IMR-90 (cell line): ENCODE data around the gene DSCAM. TPM values are rescaled to one million over a fixed set of nuclear protein-coding genes. Genes with fewer than 3 reads are reported as not detected.

ENCODE experiments used
- ATAC-seq: fragments of 200-7000 bp; cut with Tn5 transposase; 2 replicates; pipeline ENCODE4 v1.9.1; 2020; ENCODE audit warnings: low read depth, mild to moderate bottlenecking, moderate library complexity
- BruUV-seq: library from RNA; stranded (reverse); fragments of 400-500 nt; replicated peaks from 2 replicates; lab custom pipeline; 2021; lab: Mats Ljungman, UMichigan
- CTCF ChIA-PET: fragments of 300-600 bp; formaldehyde crosslinking; extraction: SDS; loops from one replicate; lab custom pipeline; 2021; ENCODE audit warnings: antibody characterized with exemption; lab: Yijun Ruan, JAX
- POLR2A ChIA-PET: fragments of 300-600 bp; sonication (Branson Sonifier 250); formaldehyde crosslinking; loops from one replicate; lab custom pipeline; 2022; ENCODE audit warnings: antibody characterized with exemption; ENCODE audit not compliant: unreplicated experiment; lab: Charles Lee
- DNase-seq: peaks from one replicate; pipeline ENCODE4 v3.0.0; 2013
- H2AFZ ChIP-seq: replicated peaks from 2 replicates; pipeline ENCODE3; 2013; ENCODE audit warnings: low read length, mild to moderate bottlenecking; ENCODE audit not compliant: poor library complexity
- H2AK5ac ChIP-seq: 2 replicates; pipeline ENCODE4 v1.6.1; 2013; ENCODE audit warnings: low read depth, low read length, inconsistent platforms
- H2AK9ac ChIP-seq: replicated peaks from 2 replicates; pipeline ENCODE3; 2013; ENCODE audit warnings: mild to moderate bottlenecking, low read depth, low read length, moderate library complexity; ENCODE audit not compliant: poor library complexity
- H2BK120ac ChIP-seq: 2 replicates; pipeline ENCODE4 v1.6.1; 2013; ENCODE audit warnings: low read depth, low read length, inconsistent platforms
- H2BK15ac ChIP-seq: 3 replicates; pipeline ENCODE4 v1.6.1; 2013; ENCODE audit warnings: low read depth, low read length, inconsistent platforms
- H2BK20ac ChIP-seq: 2 replicates; pipeline ENCODE4 v1.6.1; 2013; ENCODE audit warnings: low read depth, mild to moderate bottlenecking, inconsistent platforms, low read length, moderate library complexity
- H2BK5ac ChIP-seq: 2 replicates; pipeline ENCODE4 v1.6.1; 2013; ENCODE audit warnings: mild to moderate bottlenecking, low read depth, low read length, inconsistent platforms; ENCODE audit not compliant: poor library complexity, severe bottlenecking
- H3K14ac ChIP-seq: replicated peaks from 2 replicates; pipeline ENCODE4 v1.6.1; 2013; ENCODE audit warnings: low read depth, low read length, inconsistent platforms
- H3K18ac ChIP-seq: 2 replicates; pipeline ENCODE4 v1.6.1; 2013; ENCODE audit warnings: low read depth, low read length, control low read depth
- H3K23ac ChIP-seq: 2 replicates; pipeline ENCODE4 v1.6.1; 2013; ENCODE audit warnings: low read depth, low read length, inconsistent platforms
- H3K27ac ChIP-seq: 2 replicates; pipeline ENCODE4 v1.5.1; 2013; ENCODE audit warnings: mild to moderate bottlenecking, control low read depth, low read length; ENCODE audit not compliant: insufficient read depth
- H3K27me3 ChIP-seq: 2 replicates; pipeline ENCODE4 v1.6.1; 2013; ENCODE audit warnings: low read length; ENCODE audit not compliant: control insufficient read depth, insufficient read depth
- H3K36me3 ChIP-seq: 2 replicates; pipeline ENCODE4 v1.6.1; 2013; ENCODE audit warnings: low read length, mixed read lengths; ENCODE audit not compliant: control insufficient read depth, insufficient read depth
- H3K4ac ChIP-seq: 2 replicates; pipeline ENCODE4 v1.6.1; 2013; ENCODE audit warnings: low read depth, low read length, inconsistent platforms
- H3K4me1 ChIP-seq: 2 replicates; pipeline ENCODE4 v1.6.1; 2013; ENCODE audit warnings: low read length, mixed read lengths; ENCODE audit not compliant: control insufficient read depth, insufficient read depth
- H3K4me2 ChIP-seq: 2 replicates; pipeline ENCODE4 v1.6.1; 2013; ENCODE audit warnings: low read depth, mild to moderate bottlenecking, control low read depth, low read length, moderate library complexity
- H3K4me3 ChIP-seq: 2 replicates; pipeline ENCODE4 v1.5.1; 2013; ENCODE audit warnings: low read depth, mild to moderate bottlenecking, control low read depth, low read length, moderate library complexity; ENCODE audit not compliant: insufficient read depth
- H3K56ac ChIP-seq: 2 replicates; pipeline ENCODE4 v1.6.1; 2013; ENCODE audit warnings: low read length, inconsistent platforms; ENCODE audit not compliant: insufficient read depth; ENCODE audit errors: extremely low read depth
- H3K79me1 ChIP-seq, 2 experiments: 2 replicates each; pipeline ENCODE4 v1.6.1; 2013; ENCODE audit warnings: low read length in 2 of 2, inconsistent platforms in 1 of 2, low read depth in 1 of 2
- H3K9ac ChIP-seq: 2 replicates; pipeline ENCODE4 v1.6.1; 2013; ENCODE audit warnings: low read depth, low read length, control low read depth
- H3K9me1 ChIP-seq: 2 replicates; pipeline ENCODE4 v1.6.1; 2013; ENCODE audit warnings: low read length, inconsistent platforms; ENCODE audit not compliant: insufficient read depth
- H3K9me3 ChIP-seq: 2 replicates; pipeline ENCODE4 v1.6.1; 2013; ENCODE audit warnings: low read length; ENCODE audit not compliant: control insufficient read depth, insufficient read depth
- H4K20me1 ChIP-seq: 2 replicates; pipeline ENCODE4 v1.6.1; 2013; ENCODE audit warnings: low read length, inconsistent platforms; ENCODE audit not compliant: insufficient read depth
- H4K5ac ChIP-seq: 2 replicates; pipeline ENCODE4 v1.6.1; 2013; ENCODE audit warnings: mild to moderate bottlenecking, low read depth, low read length, control low read depth
- H4K8ac ChIP-seq, 2 experiments: 2 replicates each; pipeline ENCODE4 v1.6.1; 2013; ENCODE audit warnings: low read depth in 2 of 2, low read length in 2 of 2, control low read depth in 1 of 2, inconsistent platforms in 1 of 2
- H4K91ac ChIP-seq: 2 replicates; pipeline ENCODE4 v1.6.1; 2013; ENCODE audit warnings: low read depth, low read length, inconsistent platforms; ENCODE audit not compliant: insufficient read depth
- BHLHE40 ChIP-seq: fragments of 150-350 bp; IDR thresholded peaks from 2 replicates; pipeline ENCODE4 v1.6.1; 2016; ENCODE audit warnings: mild to moderate bottlenecking, low read depth, low read length
- CEBPB ChIP-seq: IDR thresholded peaks from 2 replicates; pipeline ENCODE4 v1.6.1; 2012; ENCODE audit warnings: low read depth, low read length, improper control_type of control experiment
- CHD1 ChIP-seq: IDR thresholded peaks from 2 replicates; pipeline ENCODE4 v1.6.1; 2012; ENCODE audit warnings: low read depth, low read length, improper control_type of control experiment
- CTCF ChIP-seq: conservative IDR thresholded peaks from 2 replicates; pipeline ENCODE4 v1.5.1; 2012; ENCODE audit warnings: mild to moderate bottlenecking, low read depth, low read length, improper control_type of control experiment
- ELK1 ChIP-seq: fragments of 150-350 bp; IDR thresholded peaks from 2 replicates; pipeline ENCODE4 v1.6.1; 2016; ENCODE audit warnings: low read depth, mild to moderate bottlenecking, low read length, moderate library complexity, borderline replicate concordance
- FOS ChIP-seq: fragments of 150-350 bp; IDR thresholded peaks from 2 replicates; pipeline ENCODE4 v1.6.1; 2016; ENCODE audit warnings: low read depth, low read length
- MAFK ChIP-seq: IDR thresholded peaks from 2 replicates; pipeline ENCODE4 v1.6.1; 2012; ENCODE audit warnings: low read depth, low read length, improper control_type of control experiment
- MAZ ChIP-seq: IDR thresholded peaks from 2 replicates; pipeline ENCODE4 v1.6.1; 2012; ENCODE audit warnings: low read depth, mild to moderate bottlenecking, low read length, improper control_type of control experiment, moderate library complexity, borderline replicate concordance
- MXI1 ChIP-seq: IDR thresholded peaks from 2 replicates; pipeline ENCODE4 v1.6.1; 2012; ENCODE audit warnings: low read depth, mild to moderate bottlenecking, low read length, moderate library complexity, borderline replicate concordance
- NFE2L2 ChIP-seq: fragments of 150-350 bp; IDR thresholded peaks from 2 replicates; pipeline ENCODE4 v1.6.1; 2016; ENCODE audit warnings: low read depth, mild to moderate bottlenecking, low read length
- POLR2A ChIP-seq: IDR thresholded peaks from 2 replicates; pipeline ENCODE4 v1.6.1; 2012; ENCODE audit warnings: mild to moderate bottlenecking, low read depth, low read length
- RAD21 ChIP-seq: IDR thresholded peaks from 2 replicates; pipeline ENCODE4 v1.6.1; 2012; ENCODE audit warnings: low read length, improper control_type of control experiment
- RCOR1 ChIP-seq: IDR thresholded peaks from 2 replicates; pipeline ENCODE4 v1.6.1; 2012; ENCODE audit warnings: mild to moderate bottlenecking, low read length, improper control_type of control experiment; ENCODE audit not compliant: insufficient replicate concordance
- RFX5 ChIP-seq: IDR thresholded peaks from 2 replicates; pipeline ENCODE4 v1.8.0; 2012; ENCODE audit warnings: low read depth, mild to moderate bottlenecking, low read length, moderate library complexity
- SMC3 ChIP-seq: fragments of 150-350 bp; IDR thresholded peaks from 2 replicates; pipeline ENCODE4 v1.6.1; 2016; ENCODE audit warnings: low read depth, mild to moderate bottlenecking, antibody characterized with exemption, low read length, moderate library complexity
- WGBS, 2 experiments: methylation state at CpG; one replicate each; pipeline versions ENCODE4 v1.1.5 to v1.1.7; 2013; ENCODE audit warnings: missing lambda C conversion rate in 2 of 2; ENCODE audit not compliant: insufficient read length in 1 of 2; ENCODE audit errors: extremely low coverage in 2 of 2; 5-methylcytosine and 5-hydroxymethylcytosine counted together
- dilution Hi-C: fragments of 300-500 bp; cut with HindIII; formaldehyde crosslinking; loops from one replicate; pipeline ENCODE4 v1.14.3; 2018; ENCODE audit warnings: low sequenced_read_pairs; ENCODE audit not compliant: unreplicated experiment
- in situ Hi-C: fragments of 300-500 bp; cut with MboI; formaldehyde crosslinking; loops from 3 replicates; pipeline ENCODE4 v1.14.3; 2019; ENCODE audit warnings: low sequenced_read_pairs, inconsistent platforms, mixed read lengths
- intact Hi-C: fragments of 100-400 bp; cut with micrococcal nuclease; formaldehyde crosslinking; loops from 2 replicates; pipeline ENCODE4 v1.10.0; 2022
- polyA plus RNA-seq, 3 experiments: library from polyadenylated mRNA; depleted of rRNA; stranded (reverse); fragments of >200 nt; gene quantifications; 2 replicates each; pipeline ENCODE4 v1.2.3, GENCODE V29; 2012; ENCODE audit warnings: low replicate concordance in 1 of 3
- total RNA-seq: library from RNA; depleted of rRNA; stranded (reverse); fragments of >200 nt; gene quantifications from 2 replicates; pipeline ENCODE4 v1.2.3, GENCODE V29; 2012
- TF ChIP-seq, protein P1 (sequence below): fragments of 150-350 bp; IDR thresholded peaks from 2 replicates; pipeline ENCODE4 v1.6.1; 2017; ENCODE audit warnings: mild to moderate bottlenecking, antibody characterized with exemption, low read length, low read depth

DSCAM gene
- total and polyA plus RNA-seq, 2 of the 4 experiments (the other 2 are of a cell fraction), result under 0.01 to 0.02 TPM

DNA sequence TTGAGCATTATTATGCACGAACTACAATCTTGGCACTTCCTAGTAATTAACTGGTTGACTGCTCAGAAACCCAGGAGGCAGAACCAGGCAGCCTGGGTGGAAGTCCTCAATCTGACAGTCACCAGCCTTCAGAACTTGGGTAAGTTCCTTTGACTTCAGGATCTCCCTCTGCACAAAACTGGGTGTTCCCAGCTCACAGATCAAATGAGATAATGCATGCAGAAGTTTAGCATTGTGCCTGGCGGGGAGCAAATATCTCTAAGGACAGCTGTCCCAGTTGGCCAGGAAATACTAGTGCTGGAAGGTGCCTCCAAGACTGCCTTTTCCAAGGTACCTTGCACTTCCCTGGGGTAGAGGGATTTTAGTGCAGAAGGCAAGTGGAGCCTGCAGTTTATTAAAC lies 684.9 kb downstream of the DSCAM start:
- intact Hi-C loops (no loop called here), in situ Hi-C loops (no loop called here), dilution Hi-C loops (no loop called here)
- no peak overlapping the region for H3K56ac ChIP-seq
- no peak overlapping the region for H4K5ac ChIP-seq
- ATAC-seq (no peak), DNase-seq (no peak)
- TF ChIP-seq SMC3 (no peak), FOS (no peak), CHD1 (no peak), MAZ (no peak), MAFK (no peak), MXI1 (no peak), CEBPB (no peak), CTCF (no peak), POLR2A (no peak), BHLHE40 (no peak), RCOR1 (no peak), RAD21 (no peak), NFE2L2 (no peak), RFX5 (no peak), ELK1 (no peak)
- TF ChIP-seq, protein P1, sequence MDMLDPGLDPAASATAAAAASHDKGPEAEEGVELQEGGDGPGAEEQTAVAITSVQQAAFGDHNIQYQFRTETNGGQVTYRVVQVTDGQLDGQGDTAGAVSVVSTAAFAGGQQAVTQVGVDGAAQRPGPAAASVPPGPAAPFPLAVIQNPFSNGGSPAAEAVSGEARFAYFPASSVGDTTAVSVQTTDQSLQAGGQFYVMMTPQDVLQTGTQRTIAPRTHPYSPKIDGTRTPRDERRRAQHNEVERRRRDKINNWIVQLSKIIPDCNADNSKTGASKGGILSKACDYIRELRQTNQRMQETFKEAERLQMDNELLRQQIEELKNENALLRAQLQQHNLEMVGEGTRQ, result no peak
- H3K4me3 ChIP-seq, result no peak overlapping the region
- no TSS peak for BruUV-seq
- no CpG with 5 or more reads among the region's 2 CpGs for WGBS, 2 experiments
- no peak overlapping the region for H2BK20ac ChIP-seq
- no peaks in the 10 kb centered on the region for H3K79me1 ChIP-seq
- no peak overlapping the region for H2BK5ac ChIP-seq
- H2AFZ ChIP-seq, result no peak overlapping the region
- H3K4me2 ChIP-seq, result no peak overlapping the region
- no peaks in the 10 kb centered on the region for H4K20me1 ChIP-seq
- no peak overlapping the region for H2BK120ac ChIP-seq
- peaks cover 18% of the 10 kb centered on the region for H3K9me3 ChIP-seq
- CTCF ChIA-PET, result no interaction called here
- H3K27me3 ChIP-seq, result no peaks in the 10 kb centered on the region
- no peaks in the 10 kb centered on the region for H3K36me3 ChIP-seq
- H2AK5ac ChIP-seq, result no peak overlapping the region
- H3K9ac ChIP-seq, result no peak overlapping the region
- H3K14ac ChIP-seq, result no peak overlapping the region
- H2AK9ac ChIP-seq, result no peak overlapping the region
- H3K4ac ChIP-seq, result no peak overlapping the region
- H2BK15ac ChIP-seq, result no peak overlapping the region
- no peak overlapping the region for H4K91ac ChIP-seq
- H3K23ac ChIP-seq, result no peak overlapping the region
- H3K9me1 ChIP-seq, result no peaks in the 10 kb centered on the region
- no peaks in the 10 kb centered on the region for H3K4me1 ChIP-seq
- H3K18ac ChIP-seq, result no peak overlapping the region
- no peak overlapping the region for H3K27ac ChIP-seq
- H4K8ac ChIP-seq, result no peak overlapping the region
- POLR2A ChIA-PET, result no interaction called here
